ENCODE measurements around the gene GMEB2. TPM values are rescaled to one million over a fixed set of nuclear protein-coding genes. Genes with fewer than 3 reads are reported as not detected.
"Not testable (repeated sequence)": the region's sequence is repeated elsewhere in the genome, so short reads cannot be mapped to it uniquely, and the experiment has no call there.

GMEB2 gene
- total and polyA plus RNA-seq, 8 donors, result 4.1 to 10.4 (median 6.1) TPM

GRCh38 chr20:63619086-63619485 lies 7.8 kb downstream of the GMEB2 start:
- Histone ChIP-seq H3K4me1 (no peaks in the 10 kb centered on the region), H3K27me3 (no peaks in the 10 kb centered on the region), H3K9me3 (no peaks in the 10 kb centered on the region), H3K27ac (no peak overlapping the region), H3K36me3 (peaks cover 0 to 6% (median 0%) of the 10 kb centered on the region in 3 donors), H3K4me3 (no peak overlapping the region)
- peak in 1 of 6 donors; percentile 53 for DNase-seq
- ATAC-seq, result no peak
- intact Hi-C loops (cut with DNase I), result no loop called here
- 91 to 94% methylated on average over 16 of the region's 16 CpGs for WGBS, 2 donors
- FAIRE-seq, result no peak
- TF ChIP-seq CTCF (IDR thresholded peaks at IDR 0.05), result no peak

GRCh38 chr20:63618291-63618980 lies 8.5 kb downstream of the GMEB2 start:
- intact Hi-C loops (cut with DNase I), result no loop called here

GRCh38 chr20:63617876-63618265 lies 9.0 kb downstream of the GMEB2 start:
- DNase-seq (no peak), FAIRE-seq (no peak), ATAC-seq (no peak)
- Histone ChIP-seq H3K36me3 (peaks cover 0 to 6% (median 0%) of the 10 kb centered on the region in 3 donors), H3K27ac (no peak overlapping the region), H3K4me3 (no peak overlapping the region), H3K4me1 (no peaks in the 10 kb centered on the region), H3K27me3 (no peaks in the 10 kb centered on the region), H3K9me3 (no peaks in the 10 kb centered on the region)
- no peak for TF ChIP-seq CTCF (IDR thresholded peaks at IDR 0.05)
- WGBS, 2 donors, result 86 to 90% methylated on average over 8 of the region's 8 CpGs
- intact Hi-C loops (cut with DNase I), result no loop called here

More at GRCh38 chr20:63618291-63618980, 8.5 kb downstream of the GMEB2 start:
- Histone ChIP-seq H3K27ac (no peak overlapping the region), H3K4me1 (no peaks in the 10 kb centered on the region), H3K27me3 (no peaks in the 10 kb centered on the region), H3K9me3 (no peaks in the 10 kb centered on the region), H3K4me3 (no peak overlapping the region), H3K36me3 (peaks cover 0 to 6% (median 0%) of the 10 kb centered on the region in 3 donors)
- ATAC-seq (no peak), FAIRE-seq (no peak), DNase-seq (peak in 1 of 6 donors; percentile 16)
- WGBS, 2 donors, result 83 to 86% methylated on average over 11 of the region's 11 CpGs
- TF ChIP-seq CTCF (IDR thresholded peaks at IDR 0.05), result no peak

GRCh38 chr20:63617092-63617875 lies 9.6 kb downstream of the GMEB2 start:
- no peak overlapping the region for H3K27ac ChIP-seq
- DNase-seq, result peak in 1 of 6 donors; percentile 82
- intact Hi-C loops (cut with DNase I), result no loop called here
- no peaks in the 10 kb centered on the region for H3K27me3 ChIP-seq
- 94% methylated on average over 41 of the region's 41 CpGs for WGBS, 2 donors
- TF ChIP-seq CTCF (IDR thresholded peaks at IDR 0.05), result no peak
- ATAC-seq, result peak in 1 of 4 donors; percentile 40
- H3K4me1 ChIP-seq, result no peaks in the 10 kb centered on the region
- FAIRE-seq, result no peak
- no peak overlapping the region for H3K4me3 ChIP-seq
- H3K9me3 ChIP-seq, result no peaks in the 10 kb centered on the region
- peaks cover 0 to 6% (median 0%) of the 10 kb centered on the region in 3 donors for H3K36me3 ChIP-seq

GRCh38 chr20:63613863-63614594 lies 12.9 kb downstream of the GMEB2 start:
- FAIRE-seq; intact Hi-C loops (cut with DNase I); ATAC-seq; H3K27ac ChIP-seq; H3K4me3 ChIP-seq; H3K4me1 ChIP-seq; H3K9me3 ChIP-seq; H3K27me3 ChIP-seq; H3K36me3 ChIP-seq: not testable (repeated sequence)
- 77 to 79% methylated on average over 16 to 18 of the region's 18 CpGs for WGBS, 2 donors
- DNase-seq, result peak in 1 of 6 donors; percentile 11
